Prostate gland (tissue), 2 donors: Measurements from ENCODE around the gene MXRA8. TPM values are rescaled to one million over a fixed set of nuclear protein-coding genes. Genes with fewer than 3 reads are reported as not detected.

Experiments
- DNase-seq: peaks from one replicate; pipeline ENCODE4 v3.0.0-alpha.2; 2019; ENCODE audit warnings: low spot score
- H3K27ac ChIP-seq, 2 donors: fragments of 200-600 bp; sonication (generic); 2 replicates each; pipeline ENCODE4 v1.5.1; 2017 to 2019
- H3K27me3 ChIP-seq: fragments of 200-600 bp; sonication (generic); replicated peaks from 2 replicates; pipeline ENCODE4 v1.5.1; 2019; ENCODE audit not compliant: insufficient read depth
- H3K36me3 ChIP-seq, 2 donors: fragments of 200-600 bp; sonication (generic); 1 replicate in 1 of 2; 2 replicates in 1 of 2; pipeline versions ENCODE4 v1.5.1 to v1.8.1; 2017 to 2019
- H3K4me1 ChIP-seq: fragments of 200-600 bp; sonication (generic); replicated peaks from 2 replicates; pipeline ENCODE4 v1.5.1; 2019
- H3K4me3 ChIP-seq, 2 donors: fragments of 200-600 bp; sonication (generic); 2 replicates each; pipeline ENCODE4 v1.5.1; 2017 to 2019
- H3K9me3 ChIP-seq: fragments of 200-600 bp; sonication (generic); 2 replicates; pipeline ENCODE4 v1.5.1; 2017
- POLR2A ChIP-seq: fragments of 450-650 bp; IDR thresholded peaks from one replicate; pipeline ENCODE4 v1.6.1; 2016; ENCODE audit warnings: antibody characterized with exemption, mild to moderate bottlenecking
- POLR2AphosphoS5 ChIP-seq: sonication (generic); formaldehyde crosslinking; IDR thresholded peaks from one replicate; pipeline ENCODE4 v1.6.1; 2017; ENCODE audit warnings: antibody characterized with exemption
- WGBS: methylation state at CpG from one replicate; pipeline ENCODE4 v1.1.5; 2018; 5-methylcytosine and 5-hydroxymethylcytosine counted together
- intact Hi-C: fragments of 100-400 bp; cut with DNase I; formaldehyde crosslinking; loops from one replicate; pipeline ENCODE4 v1.14.2; 2022
- total RNA-seq, 2 donors: library from RNA; depleted of rRNA; stranded (reverse); fragments of >200 nt; gene quantifications; one replicate each; pipeline ENCODE4 v1.1.0, GENCODE V29; 2016
- TF ChIP-seq, protein P1 (sequence below), 4 experiments: fragments of 200-600 bp in 2 of 4; fragments of 450-650 bp in 2 of 4; sonication (generic) in 2 of 4; IDR thresholded peaks; 1 replicate in 3 of 4; 2 replicates in 1 of 4; pipeline ENCODE4 v1.5.1; 2016 to 2019; ENCODE audit warnings: antibody characterized with exemption in 4 of 4, mild to moderate bottlenecking in 2 of 4, moderate library complexity in 2 of 4

The MXRA8 gene
- total RNA-seq, 2 donors from 2014 or later = 39.0 to 152 TPM

DNA sequence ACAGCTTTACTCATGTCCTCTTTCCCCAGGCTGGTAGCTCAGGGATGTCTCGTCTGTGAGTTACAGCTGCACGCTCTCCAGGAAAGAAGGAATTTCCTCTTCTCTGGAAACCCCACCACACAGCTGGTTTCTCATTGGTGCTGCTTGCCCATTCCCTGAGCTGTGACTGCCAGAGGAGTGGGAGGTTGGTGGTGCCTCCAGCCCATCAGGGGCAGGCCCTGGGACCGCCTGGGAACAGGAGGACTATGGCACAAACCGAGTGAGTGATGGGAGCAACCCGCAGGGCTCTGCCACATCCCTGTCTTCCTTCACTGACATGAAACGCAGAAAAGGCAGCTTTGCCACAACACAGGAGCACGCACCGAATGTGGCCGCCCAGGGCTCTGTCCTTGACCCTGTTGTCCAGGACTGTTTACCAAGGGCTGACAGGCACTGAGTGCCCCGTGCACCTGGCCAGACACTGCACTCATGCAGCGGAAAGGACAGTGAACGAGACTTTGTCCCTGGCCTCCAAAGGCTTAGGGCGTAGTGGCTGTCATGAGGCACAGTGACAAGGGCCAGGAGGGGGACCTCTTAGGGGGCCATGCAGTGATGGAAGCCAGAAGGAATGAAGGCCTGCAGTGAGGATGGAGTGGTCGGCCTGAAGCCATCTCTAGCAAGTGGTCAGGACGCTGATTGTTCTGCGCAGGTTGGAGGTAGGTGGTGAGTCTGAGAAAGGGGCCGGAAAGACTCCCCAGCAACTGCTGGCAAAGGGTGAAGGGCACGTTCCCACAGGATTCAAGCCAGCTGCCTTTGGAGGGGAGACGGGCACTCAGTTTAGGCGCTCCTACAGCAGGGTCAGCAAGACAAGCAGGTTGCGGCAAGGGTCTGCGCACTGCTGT is 42.5 kb upstream of the MXRA8 start:
- 80% methylated on average over 22 of the region's 22 CpGs for WGBS
- Histone ChIP-seq H3K4me1 (peaks cover 18% of the 10 kb centered on the region), H3K9me3 (no peaks in the 10 kb centered on the region), H3K4me3 (peak overlapping the region; percentile 92 to 96), H3K36me3 (peaks cover 0 to 6% of the 10 kb centered on the region in 2 donors), H3K27ac (no peak overlapping the region), H3K27me3 (no peaks in the 10 kb centered on the region)
- intact Hi-C loops = no loop called here
- TF ChIP-seq, protein P1, sequence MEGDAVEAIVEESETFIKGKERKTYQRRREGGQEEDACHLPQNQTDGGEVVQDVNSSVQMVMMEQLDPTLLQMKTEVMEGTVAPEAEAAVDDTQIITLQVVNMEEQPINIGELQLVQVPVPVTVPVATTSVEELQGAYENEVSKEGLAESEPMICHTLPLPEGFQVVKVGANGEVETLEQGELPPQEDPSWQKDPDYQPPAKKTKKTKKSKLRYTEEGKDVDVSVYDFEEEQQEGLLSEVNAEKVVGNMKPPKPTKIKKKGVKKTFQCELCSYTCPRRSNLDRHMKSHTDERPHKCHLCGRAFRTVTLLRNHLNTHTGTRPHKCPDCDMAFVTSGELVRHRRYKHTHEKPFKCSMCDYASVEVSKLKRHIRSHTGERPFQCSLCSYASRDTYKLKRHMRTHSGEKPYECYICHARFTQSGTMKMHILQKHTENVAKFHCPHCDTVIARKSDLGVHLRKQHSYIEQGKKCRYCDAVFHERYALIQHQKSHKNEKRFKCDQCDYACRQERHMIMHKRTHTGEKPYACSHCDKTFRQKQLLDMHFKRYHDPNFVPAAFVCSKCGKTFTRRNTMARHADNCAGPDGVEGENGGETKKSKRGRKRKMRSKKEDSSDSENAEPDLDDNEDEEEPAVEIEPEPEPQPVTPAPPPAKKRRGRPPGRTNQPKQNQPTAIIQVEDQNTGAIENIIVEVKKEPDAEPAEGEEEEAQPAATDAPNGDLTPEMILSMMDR (IDR thresholded peaks at IDR 0.05) = no peak
- TF ChIP-seq POLR2A (no peak), POLR2AphosphoS5 (no peak)
- no peak for DNase-seq

DNA sequence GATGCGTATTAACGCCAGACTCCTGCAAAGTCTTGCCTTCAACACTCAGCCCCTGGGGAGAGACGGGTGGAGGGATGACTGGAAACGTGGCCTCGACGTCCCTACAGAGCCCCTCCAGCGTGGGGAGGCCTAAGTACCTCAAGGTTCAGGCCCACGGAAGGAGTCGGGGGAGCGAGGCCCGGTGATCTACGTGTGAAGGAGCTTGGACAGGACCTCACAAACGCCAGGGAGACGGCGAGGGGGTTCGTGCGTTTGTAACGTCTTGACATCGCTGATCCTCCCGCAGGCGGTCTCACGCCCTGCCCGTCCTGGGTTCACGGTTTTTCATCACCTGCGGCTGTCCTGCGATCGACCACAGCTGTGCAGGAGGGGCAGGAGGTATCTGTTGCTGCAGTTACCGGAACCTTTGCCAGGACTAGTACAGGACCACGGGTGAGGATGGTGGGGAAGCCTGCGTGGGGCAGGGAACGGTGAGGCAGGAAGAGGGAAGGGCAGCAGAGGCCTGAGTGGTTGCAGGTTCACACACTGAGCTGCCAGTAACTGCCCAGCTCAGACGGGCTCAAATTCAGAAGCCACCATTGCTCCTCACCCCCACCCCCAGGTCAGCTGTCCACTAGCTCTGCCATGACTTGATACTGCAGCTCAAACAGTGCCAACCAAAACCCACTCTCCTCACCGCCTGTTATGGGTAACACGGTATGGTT is 41.7 kb upstream of the MXRA8 start:
- H3K36me3 ChIP-seq = peaks cover 0 to 6% of the 10 kb centered on the region in 2 donors
- intact Hi-C loops = loop anchor here (1.0 kb wide), 1 partner anchor 25 kb away; the partner anchor contains the start of gene AURKAIP1
- WGBS = 6% methylated on average over 33 of the region's 34 CpGs

DNA sequence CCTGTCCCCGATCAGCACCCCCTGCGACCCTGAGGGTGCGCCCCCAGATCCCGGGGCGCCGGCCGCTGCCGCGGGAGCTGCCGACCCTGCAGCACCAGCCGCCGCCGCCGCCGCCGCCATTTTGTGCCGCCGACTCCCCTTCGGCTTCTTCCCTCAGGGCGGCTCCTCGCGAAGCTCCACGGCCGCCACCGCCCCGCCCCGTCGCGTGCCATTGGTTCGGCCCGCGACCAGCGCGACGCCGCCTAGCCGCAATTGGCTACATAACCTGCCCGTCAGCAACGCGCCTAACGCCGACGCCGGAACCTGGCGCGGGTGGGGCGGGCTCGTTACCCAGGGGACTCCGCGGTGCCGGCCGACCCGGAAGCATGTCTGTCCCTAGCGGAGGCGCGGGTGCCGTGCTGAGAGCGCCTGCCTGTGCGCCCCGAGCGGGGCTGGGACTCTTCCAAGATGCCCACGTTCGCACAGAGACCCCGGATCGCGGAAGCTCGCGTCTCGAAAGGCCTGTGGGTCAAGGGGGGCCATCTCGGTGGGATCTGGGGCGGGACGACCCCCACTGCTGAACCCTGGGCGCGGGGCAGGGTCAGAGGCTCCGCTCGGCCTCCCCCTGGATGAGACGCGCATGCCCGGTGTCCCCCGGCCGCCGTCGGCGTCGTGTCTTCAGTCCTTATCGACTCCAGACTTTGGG is 41.0 kb upstream of the MXRA8 start, which contains the start of gene CCNL2:
Gene CCNL2, minus strand, starts transcription at position 149 of the 685 bp plus-strand sequence. Its CDS starts 29 bp downstream, at position 120.
- peak within 1 kb of the TSS; percentile 92 to 96 for H3K4me3 ChIP-seq
- intact Hi-C loops = loop anchor here (1.0 kb wide), 1 partner anchor 24 kb away; the partner anchor contains the start of gene AURKAIP1
- H3K4me1 ChIP-seq = peaks cover 15% of the 10 kb centered on the region
- H3K27me3 ChIP-seq = no peaks in the 10 kb centered on the region
- peak within 1 kb of the TSS; percentile 73 to 79 for H3K27ac ChIP-seq
- peak; percentile 97 for DNase-seq
- H3K9me3 ChIP-seq = no peaks in the 10 kb centered on the region
- WGBS = under 1% methylated on average over 58 of the region's 86 CpGs
- TF ChIP-seq POLR2AphosphoS5 = peak; percentile 98
- peak; percentile 34 for TF ChIP-seq POLR2A
- TF ChIP-seq, protein P1 (IDR thresholded peaks at IDR 0.05) = peak; percentile 59 to 94 (median 76)
- peaks cover 0 to 6% of the 10 kb centered on the region in 2 donors for H3K36me3 ChIP-seq

More for the DNA sequence above, 41.7 kb upstream of the MXRA8 start:
- Histone ChIP-seq H3K4me3 (peak overlapping the region; percentile 92 to 96), H3K27ac (peak overlapping the region; percentile 65 to 79), H3K4me1 (peaks cover 15% of the 10 kb centered on the region), H3K9me3 (no peaks in the 10 kb centered on the region), H3K27me3 (no peaks in the 10 kb centered on the region)
- no peak for TF ChIP-seq POLR2AphosphoS5
- TF ChIP-seq POLR2A = no peak
- TF ChIP-seq, protein P1 (IDR thresholded peaks at IDR 0.05) = no peak
- DNase-seq = no peak

DNA sequence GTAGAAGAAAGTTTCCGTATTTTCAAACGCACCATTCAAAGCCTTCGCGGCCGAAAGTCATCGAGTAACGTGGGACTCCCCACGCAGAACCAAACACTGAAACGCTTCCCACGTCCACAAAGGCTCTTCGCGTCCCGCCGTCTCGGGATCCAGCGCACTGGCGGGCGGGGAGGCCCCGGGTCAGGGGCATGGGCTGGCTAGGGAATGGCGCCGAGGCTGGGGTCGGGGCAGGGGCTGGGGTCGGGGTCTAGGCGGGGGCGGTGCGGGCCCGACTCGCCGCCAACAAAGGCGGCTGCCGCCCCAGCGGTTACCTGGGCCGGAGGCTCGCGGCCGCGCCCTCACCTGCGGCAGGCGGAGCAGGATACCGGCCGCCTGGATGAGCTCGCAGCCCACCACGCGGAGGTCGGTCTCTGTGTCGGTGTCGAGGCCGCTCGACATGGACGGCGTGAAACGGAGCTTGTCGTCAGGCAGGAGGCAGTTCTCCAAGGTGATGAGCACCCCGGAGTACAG is 40.4 kb upstream of the MXRA8 start:
- peaks cover 2 to 6% of the 10 kb centered on the region in 2 donors for H3K36me3 ChIP-seq
- no peaks in the 10 kb centered on the region for H3K27me3 ChIP-seq
- peak overlapping the region; percentile 92 to 96 for H3K4me3 ChIP-seq
- intact Hi-C loops = loop anchor here (1.0 kb wide), 1 partner anchor 23 kb away; the partner anchor contains the start of gene AURKAIP1
- 0% methylated on average over 17 of the region's 54 CpGs for WGBS
- peak overlapping the region; percentile 73 to 79 for H3K27ac ChIP-seq
- H3K4me1 ChIP-seq = peaks cover 15% of the 10 kb centered on the region
- no peak for DNase-seq
- H3K9me3 ChIP-seq = no peaks in the 10 kb centered on the region
- TF ChIP-seq, protein P1 (IDR thresholded peaks at IDR 0.05) = no peak
- TF ChIP-seq POLR2A (no peak), POLR2AphosphoS5 (no peak)
